HepG2 (cell line): ENCODE measurements around the gene MRPS5. TPM values are rescaled to one million over a fixed set of nuclear protein-coding genes. Genes with fewer than 3 reads are reported as not detected.
A peak's percentile ranks its signal among the peaks of the same experiment; 100 is the strongest.

ENCODE experiments used
- FOXA3 ChIP-seq: IDR thresholded peaks from 2 replicates; pipeline ENCODE4 v1.6.1; 2016; ENCODE audit warnings: missing genetic modification reagents, missing compliant biosample characterization
- GLI4 ChIP-seq: sonication (generic); formaldehyde crosslinking; IDR thresholded peaks from 2 replicates; pipeline ENCODE4 v1.5.1; 2020; ENCODE audit warnings: missing genetic modification reagents, mild to moderate bottlenecking, moderate library complexity, borderline replicate concordance
- GPN1 ChIP-seq: sonication (generic); formaldehyde crosslinking; IDR thresholded peaks from 2 replicates; pipeline ENCODE4 v1.5.1; 2020; ENCODE audit warnings: missing genetic modification reagents, borderline replicate concordance
- HBP1 ChIP-seq: IDR thresholded peaks from 2 replicates; pipeline ENCODE4 v1.6.1; 2016; ENCODE audit warnings: low read depth, control low read depth
- HMG20A ChIP-seq: IDR thresholded peaks from 2 replicates; pipeline ENCODE4 v1.6.1; 2016; ENCODE audit warnings: borderline replicate concordance
- MEIS1 ChIP-seq: sonication (generic); formaldehyde crosslinking; IDR thresholded peaks from 2 replicates; pipeline ENCODE4 v1.9.0; 2021; ENCODE audit warnings: mild to moderate bottlenecking, missing genetic modification reagents, moderate library complexity, borderline replicate concordance
- NBN ChIP-seq: fragments of 450-650 bp; conservative IDR thresholded peaks from 2 replicates; pipeline ENCODE4 v1.6.1; 2017
- NR1H2 ChIP-seq: sonication (generic); formaldehyde crosslinking; IDR thresholded peaks from 2 replicates; pipeline ENCODE4 v1.8.1; 2022; ENCODE audit warnings: low read depth, missing genetic modification reagents, borderline replicate concordance
- NR2F6 ChIP-seq, 2 experiments: IDR thresholded peaks; 2 replicates each; pipeline ENCODE4 v1.6.1; 2016; ENCODE audit warnings: antibody characterized with exemption in 1 of 2, mild to moderate bottlenecking in 1 of 2
- PAF1 ChIP-seq: IDR thresholded peaks from 2 replicates; pipeline ENCODE4 v1.6.1; 2016; ENCODE audit warnings: missing genetic modification reagents, missing compliant biosample characterization
- STAG1 ChIP-seq: sonication (generic); formaldehyde crosslinking; IDR thresholded peaks from 2 replicates; pipeline ENCODE4 v1.4.0; 2020; ENCODE audit warnings: missing genetic modification reagents
- TERF1 ChIP-seq: sonication (generic); formaldehyde crosslinking; IDR thresholded peaks from 2 replicates; pipeline ENCODE4 v1.8.0; 2022; ENCODE audit warnings: mild to moderate bottlenecking, missing genetic modification reagents, moderate library complexity
- ZNF17 ChIP-seq: sonication (generic); formaldehyde crosslinking; IDR thresholded peaks from 2 replicates; pipeline ENCODE4 v1.5.0; 2020; ENCODE audit warnings: mild to moderate bottlenecking, missing genetic modification reagents
- ZNF674 ChIP-seq: sonication (generic); formaldehyde crosslinking; IDR thresholded peaks from 2 replicates; pipeline ENCODE4 v1.5.0; 2020; ENCODE audit warnings: low read depth, mild to moderate bottlenecking, missing genetic modification reagents
- ZNF776 ChIP-seq: sonication (generic); formaldehyde crosslinking; IDR thresholded peaks from 2 replicates; pipeline ENCODE4 v1.4.0; 2020; ENCODE audit warnings: mild to moderate bottlenecking, missing genetic modification reagents
- ZNF850 ChIP-seq: sonication (generic); formaldehyde crosslinking; conservative IDR thresholded peaks from 2 replicates; pipeline ENCODE4 v1.9.0; 2021; ENCODE audit warnings: mild to moderate bottlenecking, missing genetic modification reagents
- ZSCAN30 ChIP-seq: sonication (generic); formaldehyde crosslinking; IDR thresholded peaks from 2 replicates; pipeline ENCODE4 v1.5.0; 2020; ENCODE audit warnings: mild to moderate bottlenecking, missing genetic modification reagents
- polyA plus RNA-seq, 8 experiments: library from polyadenylated mRNA; depleted of rRNA in 3 of 8; stranded (reverse) in 7 of 8; unstranded in 1 of 8; fragments of >200 nt; fragmentation: Illumina TruSeq in 4 of 8; extraction: Trizol in 4 of 8; gene quantifications; 2 replicates each; pipeline versions ENCODE4 v1.2.1 to v1.2.3, GENCODE V29; 2011 to 2016; ENCODE audit warnings: low read depth in 4 of 8, missing spikeins in 1 of 8, mixed read lengths in 1 of 8; ENCODE audit not compliant: insufficient read depth in 1 of 8
- total RNA-seq, 5 experiments: library from RNA; depleted of rRNA; stranded (reverse); fragments of >200 nt; fragmentation: Illumina TruSeq; extraction: Trizol; gene quantifications; 2 replicates each; pipeline ENCODE4 v1.2.3, GENCODE V29; 2016; ENCODE audit warnings: low read depth in 1 of 5
- TF ChIP-seq, protein P1 (sequence below): sonication (generic); formaldehyde crosslinking; IDR thresholded peaks from 2 replicates; pipeline ENCODE4 v1.5.0; 2020; ENCODE audit warnings: mild to moderate bottlenecking, missing genetic modification reagents
- TF ChIP-seq, protein P2 (sequence below): sonication (generic); formaldehyde crosslinking; IDR thresholded peaks from 2 replicates; pipeline ENCODE4 v1.8.1; 2023; ENCODE audit warnings: missing genetic modification reagents, mild to moderate bottlenecking, borderline replicate concordance
- TF ChIP-seq, protein P3 (sequence below): sonication (generic); formaldehyde crosslinking; IDR thresholded peaks from 2 replicates; pipeline ENCODE4 v1.5.1; 2020; ENCODE audit warnings: mild to moderate bottlenecking, missing genetic modification reagents, moderate library complexity
- TF ChIP-seq, protein P4 (sequence below): IDR thresholded peaks from 2 replicates; pipeline ENCODE4 v1.4.0; 2020; ENCODE audit warnings: mild to moderate bottlenecking, missing genetic modification reagents

MRPS5 gene
- total and polyA plus RNA-seq, 2 of the 13 experiments (the other 11 are each of a cell fraction or from before 2014, with no cell fraction given), result 98.8 to 134 TPM

- TF ChIP-seq, protein P1, sequence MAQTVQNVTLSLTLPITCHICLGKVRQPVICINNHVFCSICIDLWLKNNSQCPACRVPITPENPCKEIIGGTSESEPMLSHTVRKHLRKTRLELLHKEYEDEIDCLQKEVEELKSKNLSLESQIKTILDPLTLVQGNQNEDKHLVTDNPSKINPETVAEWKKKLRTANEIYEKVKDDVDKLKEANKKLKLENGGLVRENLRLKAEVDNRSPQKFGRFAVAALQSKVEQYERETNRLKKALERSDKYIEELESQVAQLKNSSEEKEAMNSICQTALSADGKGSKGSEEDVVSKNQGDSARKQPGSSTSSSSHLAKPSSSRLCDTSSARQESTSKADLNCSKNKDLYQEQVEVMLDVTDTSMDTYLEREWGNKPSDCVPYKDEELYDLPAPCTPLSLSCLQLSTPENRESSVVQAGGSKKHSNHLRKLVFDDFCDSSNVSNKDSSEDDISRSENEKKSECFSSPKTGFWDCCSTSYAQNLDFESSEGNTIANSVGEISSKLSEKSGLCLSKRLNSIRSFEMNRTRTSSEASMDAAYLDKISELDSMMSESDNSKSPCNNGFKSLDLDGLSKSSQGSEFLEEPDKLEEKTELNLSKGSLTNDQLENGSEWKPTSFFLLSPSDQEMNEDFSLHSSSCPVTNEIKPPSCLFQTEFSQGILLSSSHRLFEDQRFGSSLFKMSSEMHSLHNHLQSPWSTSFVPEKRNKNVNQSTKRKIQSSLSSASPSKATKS, result peak; percentile 88; the same call in 1 of the 2 replicates
- TF ChIP-seq, protein P2, sequence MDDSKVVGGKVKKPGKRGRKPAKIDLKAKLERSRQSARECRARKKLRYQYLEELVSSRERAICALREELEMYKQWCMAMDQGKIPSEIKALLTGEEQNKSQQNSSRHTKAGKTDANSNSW (CRISPR knock-in tag), result 0 out of 2 replicates have a peak, but pooled peaks have one; percentile 38
- TF ChIP-seq HMG20A (CRISPR knock-in tag), result no peak
- 0 out of 2 replicates have a peak, but pooled peaks have one; percentile 83 for TF ChIP-seq ZNF17 (CRISPR knock-in tag)
- no peak for TF ChIP-seq STAG1 (CRISPR knock-in tag)
- TF ChIP-seq NR2F6 (IDR thresholded peaks at IDR 0.05), result peak; percentile 63
- no peak for TF ChIP-seq NR2F6 (CRISPR knock-in tag; IDR thresholded peaks at IDR 0.05)
- TF ChIP-seq FOXA3 (CRISPR knock-in tag), result 0 out of 2 replicates have a peak, but pooled peaks have one; percentile 13
- TF ChIP-seq ZSCAN30 (CRISPR knock-in tag), result 0 out of 2 replicates have a peak, but pooled peaks have one; percentile 86
- no peak for TF ChIP-seq HBP1
- TF ChIP-seq GPN1, result no peak
- TF ChIP-seq ZNF850 (CRISPR knock-in tag), result no peak
- TF ChIP-seq TERF1 (CRISPR knock-in tag), result no peak
- no peak for TF ChIP-seq MEIS1
- no peak for TF ChIP-seq NR1H2 (CRISPR knock-in tag)
- TF ChIP-seq, protein P3, sequence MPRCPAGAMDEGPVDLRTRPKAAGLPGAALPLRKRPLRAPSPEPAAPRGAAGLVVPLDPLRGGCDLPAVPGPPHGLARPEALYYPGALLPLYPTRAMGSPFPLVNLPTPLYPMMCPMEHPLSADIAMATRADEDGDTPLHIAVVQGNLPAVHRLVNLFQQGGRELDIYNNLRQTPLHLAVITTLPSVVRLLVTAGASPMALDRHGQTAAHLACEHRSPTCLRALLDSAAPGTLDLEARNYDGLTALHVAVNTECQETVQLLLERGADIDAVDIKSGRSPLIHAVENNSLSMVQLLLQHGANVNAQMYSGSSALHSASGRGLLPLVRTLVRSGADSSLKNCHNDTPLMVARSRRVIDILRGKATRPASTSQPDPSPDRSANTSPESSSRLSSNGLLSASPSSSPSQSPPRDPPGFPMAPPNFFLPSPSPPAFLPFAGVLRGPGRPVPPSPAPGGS (CRISPR knock-in tag), result no peak
- TF ChIP-seq ZNF674 (CRISPR knock-in tag), result 0 out of 2 replicates have a peak, but pooled peaks have one; percentile 34
- TF ChIP-seq, protein P4, sequence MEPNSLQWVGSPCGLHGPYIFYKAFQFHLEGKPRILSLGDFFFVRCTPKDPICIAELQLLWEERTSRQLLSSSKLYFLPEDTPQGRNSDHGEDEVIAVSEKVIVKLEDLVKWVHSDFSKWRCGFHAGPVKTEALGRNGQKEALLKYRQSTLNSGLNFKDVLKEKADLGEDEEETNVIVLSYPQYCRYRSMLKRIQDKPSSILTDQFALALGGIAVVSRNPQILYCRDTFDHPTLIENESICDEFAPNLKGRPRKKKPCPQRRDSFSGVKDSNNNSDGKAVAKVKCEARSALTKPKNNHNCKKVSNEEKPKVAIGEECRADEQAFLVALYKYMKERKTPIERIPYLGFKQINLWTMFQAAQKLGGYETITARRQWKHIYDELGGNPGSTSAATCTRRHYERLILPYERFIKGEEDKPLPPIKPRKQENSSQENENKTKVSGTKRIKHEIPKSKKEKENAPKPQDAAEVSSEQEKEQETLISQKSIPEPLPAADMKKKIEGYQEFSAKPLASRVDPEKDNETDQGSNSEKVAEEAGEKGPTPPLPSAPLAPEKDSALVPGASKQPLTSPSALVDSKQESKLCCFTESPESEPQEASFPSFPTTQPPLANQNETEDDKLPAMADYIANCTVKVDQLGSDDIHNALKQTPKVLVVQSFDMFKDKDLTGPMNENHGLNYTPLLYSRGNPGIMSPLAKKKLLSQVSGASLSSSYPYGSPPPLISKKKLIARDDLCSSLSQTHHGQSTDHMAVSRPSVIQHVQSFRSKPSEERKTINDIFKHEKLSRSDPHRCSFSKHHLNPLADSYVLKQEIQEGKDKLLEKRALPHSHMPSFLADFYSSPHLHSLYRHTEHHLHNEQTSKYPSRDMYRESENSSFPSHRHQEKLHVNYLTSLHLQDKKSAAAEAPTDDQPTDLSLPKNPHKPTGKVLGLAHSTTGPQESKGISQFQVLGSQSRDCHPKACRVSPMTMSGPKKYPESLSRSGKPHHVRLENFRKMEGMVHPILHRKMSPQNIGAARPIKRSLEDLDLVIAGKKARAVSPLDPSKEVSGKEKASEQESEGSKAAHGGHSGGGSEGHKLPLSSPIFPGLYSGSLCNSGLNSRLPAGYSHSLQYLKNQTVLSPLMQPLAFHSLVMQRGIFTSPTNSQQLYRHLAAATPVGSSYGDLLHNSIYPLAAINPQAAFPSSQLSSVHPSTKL, result 0 out of 2 replicates have a peak, but pooled peaks have one; percentile 4
- no peak for TF ChIP-seq PAF1 (CRISPR knock-in tag)
- no peak for TF ChIP-seq GLI4
- no peak for TF ChIP-seq NBN
- no peak for TF ChIP-seq ZNF776 (CRISPR knock-in tag)
Observed at GRCh38 chr2:95121093-95121406, 558 bp downstream of the MRPS5 start (continued).
